NOMO-1 treated with DMSO at 0.1 percent for 48 hours (cell line): Measurements from ENCODE around the gene TRAP1.
"Not testable (repeated sequence)": the region's sequence is repeated elsewhere in the genome, so short reads cannot be mapped to it uniquely, and the experiment has no call there.

Source experiments
- DNase-seq: peaks from one replicate; lab custom pipeline; 2025; ENCODE audit not compliant: unreplicated experiment; lab: John Stamatoyannopoulos, UW

The TRAP1 gene

GRCh38 chr16:3674513-3675295 is 42.6 kb downstream of the TRAP1 start:
- DNase-seq: no peak

- no peak for DNase-seq
Measured at GRCh38 chr16:3673676-3674377, 43.5 kb downstream of the TRAP1 start.

- no peak for DNase-seq
Measured at GRCh38 chr16:3673201-3673600, 44.1 kb downstream of the TRAP1 start.

GRCh38 chr16:3672571-3673041 is 44.7 kb downstream of the TRAP1 start:
- no peak for DNase-seq

- DNase-seq: no peak
Measured at GRCh38 chr16:3671424-3671823, 45.9 kb downstream of the TRAP1 start.

GRCh38 chr16:3670711-3671110 is 46.6 kb downstream of the TRAP1 start:
- DNase-seq: no peak

GRCh38 chr16:3669082-3669481 is 48.2 kb downstream of the TRAP1 start:
- DNase-seq: no peak

GRCh38 chr16:3668626-3669025 is 48.7 kb downstream of the TRAP1 start:
- DNase-seq: no peak

GRCh38 chr16:3665508-3665907 is 51.8 kb downstream of the TRAP1 start:
- DNase-seq: no peak

GRCh38 chr16:3664187-3664896 is 53.0 kb downstream of the TRAP1 start:
- no peak for DNase-seq

- DNase-seq: no peak
Measured at GRCh38 chr16:3662601-3663000, 54.7 kb downstream of the TRAP1 start.

- DNase-seq: no peak
Measured at GRCh38 chr16:3661922-3662321, 55.4 kb downstream of the TRAP1 start.

GRCh38 chr16:3661311-3661710 is 56.0 kb downstream of the TRAP1 start:
- no peak for DNase-seq

GRCh38 chr16:3659251-3659650 is 58.1 kb downstream of the TRAP1 start:
- no peak for DNase-seq

GRCh38 chr16:3656491-3657468 is 60.5 kb downstream of the TRAP1 start:
- DNase-seq: no peak

- DNase-seq: not testable (repeated sequence)
Measured at GRCh38 chr16:3656160-3656490, 61.2 kb downstream of the TRAP1 start.

- DNase-seq: no peak
Measured at GRCh38 chr16:3655396-3656159, 61.7 kb downstream of the TRAP1 start.

- DNase-seq: no peak
Measured at GRCh38 chr16:3655030-3655395, 62.3 kb downstream of the TRAP1 start.

- peak; percentile 25 for DNase-seq
Measured at GRCh38 chr16:3654249-3654991, 62.9 kb downstream of the TRAP1 start, which contains the start of gene DNASE1. Gene DNASE1, plus strand, starts transcription at chr16:3654691. Its CDS starts 683 bp downstream, at chr16:3655374.
